ENCODE data around the gene BRINP3.

The BRINP3 gene

DNA sequence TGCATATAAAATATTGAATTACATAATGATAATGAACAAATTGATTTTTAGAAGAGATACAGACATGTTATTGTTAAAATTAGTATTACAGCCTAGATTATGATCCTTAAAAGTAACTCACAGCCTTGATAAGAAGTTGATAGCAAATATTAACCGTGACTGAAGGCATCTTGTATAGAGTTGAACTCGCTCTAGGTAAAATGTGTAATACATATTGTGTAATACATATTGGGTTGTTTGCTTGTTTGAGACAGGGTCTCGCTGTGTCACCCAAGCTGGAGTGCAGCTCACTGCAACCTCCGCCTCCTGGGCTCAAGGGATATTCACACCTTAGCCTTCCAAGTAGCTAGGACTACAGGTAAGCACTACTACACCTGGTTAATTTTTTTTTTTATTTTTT, 269.9 kb downstream of the BRINP3 start:
- no peak overlapping the region for H3K4me3 ChIP-seq
- H3K27ac ChIP-seq, result no peak overlapping the region

DNA sequence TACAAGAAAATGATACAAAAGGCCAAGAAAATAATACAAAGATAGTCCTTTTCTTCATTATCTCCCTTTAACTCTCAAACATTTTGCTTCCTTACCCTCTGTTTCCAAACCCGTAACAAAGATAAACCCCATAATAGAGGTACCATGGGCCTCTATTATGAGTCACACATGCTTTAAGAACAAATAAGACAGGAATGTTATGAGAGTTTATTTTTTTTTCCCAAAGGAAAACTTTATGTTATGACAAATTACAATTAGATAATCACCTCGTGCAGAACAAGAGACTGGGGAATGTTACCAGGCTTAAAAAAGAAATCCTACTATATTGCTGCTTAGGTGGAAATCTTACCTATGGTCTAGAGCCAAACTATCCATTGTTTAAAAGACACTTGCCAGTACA, 272.0 kb downstream of the BRINP3 start:
- no peak overlapping the region for H3K27ac ChIP-seq
- no peak overlapping the region for H3K4me3 ChIP-seq

DNA sequence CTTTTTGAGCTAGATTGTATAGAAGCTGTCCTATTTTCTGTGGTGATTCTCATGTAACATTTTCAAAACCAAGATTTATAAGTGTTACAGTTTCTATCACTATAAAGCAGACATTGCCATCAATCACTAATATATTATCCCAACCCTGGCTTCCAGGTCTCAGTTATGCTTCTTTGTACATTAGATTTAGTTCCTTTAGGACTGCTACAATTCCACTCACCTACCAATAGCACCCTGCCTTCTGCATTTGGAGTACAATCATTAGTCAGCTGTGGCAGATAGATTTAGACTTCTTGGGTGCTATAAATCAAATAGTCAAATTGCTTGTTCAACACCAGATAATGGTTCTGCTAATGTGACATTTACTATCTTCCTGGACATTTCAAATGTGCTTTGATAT, 281.6 kb downstream of the BRINP3 start:
- Histone ChIP-seq H3K4me3 (no peak overlapping the region), H3K27ac (no peak overlapping the region)

- no peak overlapping the region for H3K27ac ChIP-seq
- H3K4me3 ChIP-seq, result no peak overlapping the region
Measured at GRCh38 chr1:190193508-190194115, 284.1 kb downstream of the BRINP3 start.

DNA sequence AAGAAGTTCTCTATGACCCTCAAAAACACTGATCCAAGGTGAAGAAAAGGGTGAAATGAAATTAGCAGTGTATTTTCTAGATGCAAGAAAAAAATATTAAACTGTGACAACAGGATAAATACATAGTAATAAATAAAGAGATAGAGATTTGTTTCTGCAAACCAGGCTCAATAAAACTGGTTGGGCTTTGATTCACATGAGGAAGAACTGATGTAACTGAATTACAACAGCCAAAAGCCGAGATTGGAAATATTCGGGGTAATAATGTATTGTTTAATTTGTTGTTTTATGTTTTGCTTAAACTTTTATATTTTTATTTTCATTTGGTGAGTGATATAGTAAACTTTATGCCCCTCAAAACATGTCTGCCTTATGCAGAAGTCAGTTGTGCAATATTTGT, 285.0 kb downstream of the BRINP3 start:
- Histone ChIP-seq H3K27ac (no peak overlapping the region), H3K4me3 (no peak overlapping the region)

GRCh38 chr1:190183588-190183987, 294.1 kb downstream of the BRINP3 start:
- Histone ChIP-seq H3K4me3 (no peak overlapping the region), H3K27ac (no peak overlapping the region)

GRCh38 chr1:190179817-190180216, 297.8 kb downstream of the BRINP3 start:
- Histone ChIP-seq H3K4me3 (no peak overlapping the region), H3K27ac (no peak overlapping the region)

GRCh38 chr1:190178827-190179226, 298.8 kb downstream of the BRINP3 start:
- Histone ChIP-seq H3K4me3 (no peak overlapping the region), H3K27ac (no peak overlapping the region)

DNA sequence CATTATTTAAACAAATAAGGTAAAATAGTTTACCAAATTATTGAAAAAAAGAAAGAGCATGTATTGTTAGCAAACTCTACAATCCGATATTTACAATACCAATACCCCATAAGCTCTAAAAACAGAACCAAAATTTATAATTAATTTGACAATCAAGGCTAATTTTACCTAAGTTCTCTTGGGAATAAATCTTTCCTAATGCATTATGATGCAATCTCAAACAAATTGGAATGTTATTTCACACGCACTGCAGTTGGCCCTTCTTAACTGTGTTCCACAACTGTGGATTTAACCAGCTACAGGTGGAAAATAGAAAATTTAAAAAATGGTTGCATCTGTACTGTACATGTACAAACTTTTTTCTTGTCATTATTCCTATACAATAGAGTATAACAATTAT, 300.1 kb downstream of the BRINP3 start:
- H3K4me3 ChIP-seq, result no peak overlapping the region
- H3K27ac ChIP-seq, result no peak overlapping the region

DNA sequence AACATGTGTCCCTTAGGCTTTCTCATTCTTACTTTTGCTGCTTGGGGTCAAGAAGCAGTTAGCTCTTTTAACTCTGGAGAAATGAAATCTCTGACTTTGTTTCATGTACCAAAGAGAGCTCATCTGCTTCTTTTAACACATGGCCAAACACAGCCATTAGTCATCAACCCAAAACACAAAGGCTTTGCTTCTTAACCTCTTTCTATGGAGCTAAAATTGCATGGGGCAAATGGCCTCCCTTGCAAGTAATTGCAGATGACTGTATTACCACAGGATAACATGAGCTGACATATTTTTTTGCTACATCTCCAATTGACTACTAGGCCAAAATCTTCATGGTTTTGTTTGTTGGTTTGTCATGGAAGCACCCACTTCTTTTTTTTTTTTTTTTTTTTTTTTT, 300.9 kb downstream of the BRINP3 start:
- Histone ChIP-seq H3K27ac (no peak overlapping the region), H3K4me3 (no peak overlapping the region)

GRCh38 chr1:190175320-190175719, 302.3 kb downstream of the BRINP3 start:
- Histone ChIP-seq H3K27ac (no peak overlapping the region), H3K4me3 (no peak overlapping the region)

DNA sequence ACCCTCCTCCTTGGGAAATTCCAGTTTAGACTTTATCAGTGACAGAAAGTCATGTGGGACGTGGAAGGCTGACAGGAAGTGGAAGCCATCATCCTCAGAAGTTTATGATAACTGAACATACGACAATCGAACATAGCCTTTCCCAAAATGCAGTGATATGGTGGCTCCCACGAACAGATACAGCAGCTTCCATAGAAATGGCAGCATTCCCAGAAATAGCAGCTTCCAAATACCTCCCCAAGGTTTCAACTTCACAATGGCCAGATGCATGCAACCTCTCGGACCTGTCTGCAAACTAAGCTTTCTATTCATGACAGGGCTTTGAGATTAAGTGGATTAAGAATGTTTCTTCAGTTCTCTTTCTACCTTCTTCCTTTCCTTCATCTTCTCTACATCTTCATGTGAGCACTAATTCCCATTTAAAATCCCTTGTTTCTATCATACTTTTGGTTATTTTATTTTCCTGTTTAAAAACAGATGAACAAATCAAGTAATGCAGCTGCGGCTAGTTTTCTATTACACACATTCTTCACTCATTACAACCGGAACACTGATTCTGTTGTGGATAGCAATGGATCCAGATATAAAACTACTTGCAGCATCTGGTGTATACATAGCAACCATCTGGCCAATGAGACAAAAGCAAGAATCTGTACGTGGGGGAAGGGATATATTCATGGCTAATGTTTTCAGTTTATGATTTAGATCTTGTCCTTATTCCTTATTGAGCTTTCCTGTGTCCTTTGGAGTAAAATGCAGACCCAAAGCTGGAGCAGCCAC, 304.8 kb downstream of the BRINP3 start:
- no peak overlapping the region for H3K4me3 ChIP-seq
- H3K27ac ChIP-seq, result no peak overlapping the region

DNA sequence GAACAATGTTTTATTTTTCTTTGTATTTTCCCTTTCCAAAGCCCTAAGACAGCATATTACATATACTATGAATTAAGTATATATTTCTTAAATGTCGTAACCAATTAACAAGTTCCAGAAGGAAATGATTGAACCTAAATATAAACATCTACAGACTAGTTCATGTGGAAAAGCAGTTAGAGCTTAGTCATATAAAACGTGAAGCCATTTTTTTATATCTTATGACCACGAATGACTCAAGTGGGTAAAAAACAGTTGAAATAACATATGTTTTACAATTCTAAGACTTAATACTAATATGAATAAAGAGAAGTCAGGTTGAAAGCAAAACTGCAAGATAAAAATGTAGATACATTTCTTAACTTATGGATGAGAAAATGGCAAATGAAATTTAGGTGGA, 307.3 kb downstream of the BRINP3 start:
- Histone ChIP-seq H3K27ac (no peak overlapping the region), H3K4me3 (no peak overlapping the region)

GRCh38 chr1:190169311-190170067, 308.2 kb downstream of the BRINP3 start:
- no peak overlapping the region for H3K4me3 ChIP-seq
- no peak overlapping the region for H3K27ac ChIP-seq

GRCh38 chr1:190168893-190169280, 308.8 kb downstream of the BRINP3 start:
- H3K27ac ChIP-seq, result no peak overlapping the region
- H3K4me3 ChIP-seq, result no peak overlapping the region

- H3K4me3 ChIP-seq, result no peak overlapping the region
- no peak overlapping the region for H3K27ac ChIP-seq
Measured at GRCh38 chr1:190168116-190168892, 309.4 kb downstream of the BRINP3 start.

DNA sequence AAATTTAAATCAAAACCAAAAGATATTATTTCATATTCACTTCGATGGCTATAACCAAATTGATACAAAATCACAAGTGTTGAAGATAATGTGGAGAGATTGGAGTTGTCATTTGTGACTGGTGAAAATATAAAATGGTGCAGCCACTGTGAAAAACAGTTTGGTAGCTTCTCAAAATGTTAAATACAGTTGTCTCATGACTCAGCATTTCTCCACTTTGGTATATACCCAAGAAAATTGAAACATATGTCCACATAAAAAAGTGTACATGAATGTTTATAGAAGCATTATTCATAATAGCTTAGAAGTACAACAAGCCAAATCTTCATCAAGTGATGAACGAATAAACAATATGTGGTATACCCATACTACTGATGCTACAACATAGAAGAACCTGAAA, 318.5 kb downstream of the BRINP3 start:
- H3K4me3 ChIP-seq, result no peak overlapping the region
- H3K27ac ChIP-seq, result no peak overlapping the region

DNA sequence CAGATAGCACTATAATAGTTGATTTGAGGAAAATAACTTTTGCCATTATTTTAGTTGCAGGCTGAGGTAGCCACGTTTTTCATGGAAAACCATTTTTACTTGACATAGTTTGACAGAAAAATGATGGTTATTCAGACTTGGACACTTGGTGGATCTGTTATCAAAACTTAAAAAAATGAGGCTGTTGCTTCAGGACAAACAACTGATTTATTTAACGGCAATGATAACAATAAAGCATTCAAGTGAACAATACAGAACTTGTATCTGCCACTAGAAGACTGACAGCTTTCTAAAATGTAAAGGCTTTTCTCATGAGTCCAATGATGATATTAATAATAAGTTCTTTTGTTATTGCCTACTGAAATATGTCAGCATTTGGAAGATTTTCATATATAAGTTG, 322.9 kb downstream of the BRINP3 start:
- H3K27ac ChIP-seq, result no peak overlapping the region
- no peak overlapping the region for H3K4me3 ChIP-seq

GRCh38 chr1:190147616-190148015, 330.0 kb downstream of the BRINP3 start:
- H3K4me3 ChIP-seq, result no peak overlapping the region
- no peak overlapping the region for H3K27ac ChIP-seq

DNA sequence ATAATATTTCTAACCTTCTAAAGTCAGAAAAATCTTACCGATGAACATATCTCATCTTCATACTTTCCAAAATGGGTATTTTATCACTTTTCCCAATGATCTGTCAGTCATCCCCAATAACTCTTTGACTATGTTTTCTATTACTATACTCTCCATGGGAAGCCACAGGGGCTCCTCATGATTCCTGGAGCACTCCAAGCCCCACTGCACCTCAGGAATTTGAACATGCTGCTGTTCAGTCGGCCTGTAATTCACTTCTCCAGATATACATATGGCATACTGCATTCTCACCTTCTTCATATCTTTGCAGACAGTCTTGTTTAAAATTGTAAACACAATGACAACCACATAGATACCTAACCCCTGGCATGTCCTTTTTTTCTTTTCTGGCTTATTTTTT, 333.0 kb downstream of the BRINP3 start:
- no peak overlapping the region for H3K4me3 ChIP-seq

More for the DNA sequence above, 333.0 kb downstream of the BRINP3 start:
- no peak overlapping the region for H3K27ac ChIP-seq
